H1 (cell line): Measurements from ENCODE around the gene COMT. TPM values are rescaled to one million over a fixed set of nuclear protein-coding genes. Genes with fewer than 3 reads are reported as not detected.

Experiments used
- BACH1 ChIP-seq: IDR thresholded peaks from 2 replicates; pipeline ENCODE4 v1.6.1; 2012; ENCODE audit warnings: low read length, improper control_type of control experiment
- polyA plus RNA-seq, 7 experiments: library from polyadenylated mRNA; depleted of rRNA in 3 of 7; stranded (reverse) in 5 of 7; unstranded in 2 of 7; fragments of >200 nt in 5 of 7; fragments of 200-250 nt in 2 of 7; gene quantifications; 1 replicate in 5 of 7; 2 replicates in 1 of 7; 4 replicates in 1 of 7; pipeline versions ENCODE4 v1.2.1 to v1.2.3, GENCODE V29; 2011 to 2013; ENCODE audit warnings: missing spikeins in 2 of 7, mixed read lengths in 2 of 7
- total RNA-seq: library from RNA; stranded (reverse); fragmentation: NEBNext Ultra II Directional; extraction: Animal tissue kit (Norgen Biotek cat#: 25700); gene quantifications from 2 replicates; pipeline ENCODE4 v1.2.1, GENCODE V29; 2021

The COMT gene
- total and polyA plus RNA-seq, 2 of the 8 experiments (the other 6 are each of a cell fraction or from before 2014, with no cell fraction given) = 15.2 to 33.7 TPM

DNA sequence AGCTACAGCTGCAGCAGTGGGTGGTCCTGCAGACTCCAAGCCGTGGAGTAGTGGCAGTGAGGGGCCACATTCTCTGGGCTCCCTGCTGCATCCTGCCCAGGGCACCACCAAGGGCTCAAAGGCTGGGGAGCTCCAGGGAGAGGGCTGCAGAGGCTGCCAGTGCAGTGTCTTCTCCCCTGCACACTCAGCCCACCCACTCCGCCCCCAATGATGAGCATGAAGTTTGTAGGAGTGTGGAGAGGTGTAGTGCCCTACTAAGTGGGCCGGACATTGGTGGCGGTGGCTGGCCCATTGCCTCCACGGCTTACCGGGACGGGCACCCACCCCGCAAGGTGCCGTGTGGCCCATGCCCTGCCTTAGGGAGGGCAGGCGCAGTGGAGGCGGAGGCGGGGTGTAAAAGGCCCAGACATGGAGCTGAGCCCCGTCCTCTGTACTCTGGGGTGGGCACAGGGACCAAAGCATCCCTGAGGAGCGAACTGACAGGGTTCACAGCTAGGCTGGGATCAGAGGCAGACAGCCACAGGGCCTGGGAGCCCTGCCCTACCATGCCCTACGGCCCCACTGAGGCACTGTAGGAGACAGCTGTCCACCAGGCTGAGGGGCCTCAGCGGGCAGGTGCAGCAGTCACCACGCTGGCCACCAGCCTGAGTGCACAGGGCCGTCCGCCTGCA is 56.1 kb downstream of the COMT start (continued):
- no peak for TF ChIP-seq BACH1
- TF ChIP-seq, all 59 proteins: peak for 0
